ENCODE measurements around the gene TRAPPC5.

- TF ChIP-seq CTCF (IDR thresholded peaks at IDR 0.05) (no peak), POLR2A (IDR thresholded peaks at IDR 0.05) (no peak)
Measured at GRCh38 chr19:7730286-7731217, 49.9 kb downstream of the TRAPPC5 start.
